Activated CD4-positive, alpha-beta memory T cell treated with anti-CD3 and anti-CD28 coated beads, Interleukin-2, amount 10 ng/mL, durations not matched to agents 7 days and 5 days (primary cell): Measurements from ENCODE around the gene CLVS2. TPM values are rescaled to one million over a fixed set of nuclear protein-coding genes. Genes with fewer than 3 reads are reported as not detected.

ENCODE experiments used
- CTCF ChIA-PET: fragments of 350-600 bp; sonication (Branson Sonifier 250); formaldehyde crosslinking; loops from one replicate; lab custom pipeline; 2021; ENCODE audit warnings: antibody characterized with exemption, inconsistent platforms; lab: Charles Lee
- POLR2A ChIA-PET: fragments of 350-600 bp; sonication (Branson Sonifier 250); formaldehyde crosslinking; loops from one replicate; lab custom pipeline; 2021; ENCODE audit warnings: antibody characterized with exemption; lab: Charles Lee
- DNase-seq: peaks from one replicate; pipeline ENCODE4 v3.0.0-alpha.2; 2020
- H3K27ac Mint-ChIP-seq: one replicate; pipeline ENCODE4 v1.8.0; 2021; ENCODE audit warnings: mild to moderate bottlenecking, mixed read lengths
- H3K27me3 Mint-ChIP-seq: one replicate; pipeline ENCODE4 v1.8.0; 2021; ENCODE audit warnings: mixed read lengths
- H3K36me3 Mint-ChIP-seq: one replicate; pipeline ENCODE4 v1.8.0; 2021; ENCODE audit warnings: low read depth, mixed read lengths
- H3K4me1 Mint-ChIP-seq: one replicate; pipeline ENCODE4 v1.8.0; 2021; ENCODE audit warnings: mixed read lengths
- H3K4me3 Mint-ChIP-seq: one replicate; pipeline ENCODE4 v1.8.0; 2021; ENCODE audit warnings: mild to moderate bottlenecking, mixed read lengths
- H3K9me3 Mint-ChIP-seq: one replicate; pipeline ENCODE4 v1.8.0; 2021; ENCODE audit warnings: mixed read lengths
- total RNA-seq, 2 experiments: library from RNA; stranded (reverse); gene quantifications; one replicate each; pipeline ENCODE4 v1.2.3, GENCODE V29; 2021

The CLVS2 gene
- total RNA-seq, 2 experiments from 2014 or later: not detected

GRCh38 chr6:123117145-123117908 lies 121.3 kb downstream of the CLVS2 start:
- H3K27ac Mint-ChIP-seq: no peak overlapping the region
- CTCF ChIA-PET: no interaction called here

GRCh38 chr6:123118811-123119210 lies 122.8 kb downstream of the CLVS2 start:
- H3K36me3 Mint-ChIP-seq: no peaks in the 10 kb centered on the region
- ChIA-PET POLR2A (no interaction called here), CTCF (no interaction called here)
- no peak for DNase-seq
- H3K27ac Mint-ChIP-seq: no peak overlapping the region
- H3K9me3 Mint-ChIP-seq: peaks cover 2% of the 10 kb centered on the region
- no peaks in the 10 kb centered on the region for H3K27me3 Mint-ChIP-seq
- H3K4me3 Mint-ChIP-seq: no peak overlapping the region
- no peaks in the 10 kb centered on the region for H3K4me1 Mint-ChIP-seq

More at GRCh38 chr6:123117145-123117908, 121.3 kb downstream of the CLVS2 start:
- Mint-ChIP-seq H3K4me3 (no peak overlapping the region), H3K9me3 (peaks cover 2% of the 10 kb centered on the region), H3K27me3 (no peaks in the 10 kb centered on the region), H3K4me1 (no peaks in the 10 kb centered on the region), H3K36me3 (no peaks in the 10 kb centered on the region)
- POLR2A ChIA-PET: no interaction called here
- DNase-seq: no peak

Other genes with a start within 250 kb of the CLVS2 start
- not detected for gene FABP7, start 216.5 kb upstream of the CLVS2 start, total RNA-seq
- under 1 TPM in 1 of 2 experiments, not detected in 1; 0.13 TPM for gene SMPDL3A, start 207.0 kb upstream of the CLVS2 start, total RNA-seq